GM21447 (cell line): ENCODE data around the gene SNPH.
"Not testable (repeated sequence)": the region's sequence is repeated elsewhere in the genome, so short reads cannot be mapped to it uniquely, and the experiment has no call there.

ENCODE experiments used
- ATAC-seq: cut with Tn5 transposase; IDR thresholded peaks from one replicate; pipeline ENCODE4 v1.9.1; 2021; ENCODE audit not compliant: unreplicated experiment

Gene SNPH, protein sequence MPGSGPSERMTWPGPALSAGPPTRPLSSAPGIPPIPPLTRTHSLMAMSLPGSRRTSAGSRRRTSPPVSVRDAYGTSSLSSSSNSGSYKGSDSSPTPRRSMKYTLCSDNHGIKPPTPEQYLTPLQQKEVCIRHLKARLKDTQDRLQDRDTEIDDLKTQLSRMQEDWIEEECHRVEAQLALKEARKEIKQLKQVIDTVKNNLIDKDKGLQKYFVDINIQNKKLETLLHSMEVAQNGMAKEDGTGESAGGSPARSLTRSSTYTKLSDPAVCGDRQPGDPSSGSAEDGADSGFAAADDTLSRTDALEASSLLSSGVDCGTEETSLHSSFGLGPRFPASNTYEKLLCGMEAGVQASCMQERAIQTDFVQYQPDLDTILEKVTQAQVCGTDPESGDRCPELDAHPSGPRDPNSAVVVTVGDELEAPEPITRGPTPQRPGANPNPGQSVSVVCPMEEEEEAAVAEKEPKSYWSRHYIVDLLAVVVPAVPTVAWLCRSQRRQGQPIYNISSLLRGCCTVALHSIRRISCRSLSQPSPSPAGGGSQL

DNA sequence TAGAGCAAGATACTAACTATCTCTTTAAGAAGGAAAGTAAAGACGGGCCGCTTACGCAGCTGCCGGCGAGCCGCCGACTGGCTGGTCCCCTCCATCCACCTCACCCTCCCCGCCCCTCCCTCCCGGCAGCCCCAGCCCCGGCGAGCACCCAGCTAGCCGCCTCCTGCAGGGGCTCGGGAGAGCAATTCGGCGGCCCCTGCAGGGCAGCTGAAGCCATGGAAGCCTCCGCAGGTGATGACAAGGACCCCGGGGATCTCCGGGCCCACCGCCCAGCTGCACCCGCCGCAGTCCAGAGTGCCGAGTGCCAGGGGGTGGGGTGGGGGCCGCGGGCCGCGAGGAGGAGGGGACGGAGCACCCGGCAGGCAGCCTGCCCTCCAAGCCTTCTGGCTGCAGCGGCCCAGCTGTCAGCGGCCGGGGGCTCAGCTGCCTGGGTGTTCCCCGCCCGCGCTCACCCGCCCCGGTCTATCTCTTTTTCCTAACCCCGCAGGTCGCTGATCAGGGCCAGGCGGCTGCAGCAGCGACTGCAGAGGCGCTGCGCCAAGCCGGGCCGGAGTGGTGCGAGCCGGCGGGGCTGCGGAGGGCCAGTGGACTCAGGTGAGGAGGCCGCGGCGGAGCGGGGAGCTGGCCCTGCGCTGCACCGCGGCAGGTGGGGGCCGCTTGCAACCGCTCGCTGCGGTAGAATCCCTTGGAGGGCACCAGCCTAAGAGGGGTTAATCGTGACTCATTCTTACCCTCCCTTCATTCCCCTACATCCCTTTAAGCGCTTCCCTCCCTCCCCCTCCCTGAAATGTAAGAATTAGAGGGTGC lies at the start of gene SNPH:
Gene SNPH (plus strand): TSS at position 128 of the 807 bp plus-strand sequence. CDS start 29,946 bp downstream, outside the sequence.
- no peak for ATAC-seq

DNA sequence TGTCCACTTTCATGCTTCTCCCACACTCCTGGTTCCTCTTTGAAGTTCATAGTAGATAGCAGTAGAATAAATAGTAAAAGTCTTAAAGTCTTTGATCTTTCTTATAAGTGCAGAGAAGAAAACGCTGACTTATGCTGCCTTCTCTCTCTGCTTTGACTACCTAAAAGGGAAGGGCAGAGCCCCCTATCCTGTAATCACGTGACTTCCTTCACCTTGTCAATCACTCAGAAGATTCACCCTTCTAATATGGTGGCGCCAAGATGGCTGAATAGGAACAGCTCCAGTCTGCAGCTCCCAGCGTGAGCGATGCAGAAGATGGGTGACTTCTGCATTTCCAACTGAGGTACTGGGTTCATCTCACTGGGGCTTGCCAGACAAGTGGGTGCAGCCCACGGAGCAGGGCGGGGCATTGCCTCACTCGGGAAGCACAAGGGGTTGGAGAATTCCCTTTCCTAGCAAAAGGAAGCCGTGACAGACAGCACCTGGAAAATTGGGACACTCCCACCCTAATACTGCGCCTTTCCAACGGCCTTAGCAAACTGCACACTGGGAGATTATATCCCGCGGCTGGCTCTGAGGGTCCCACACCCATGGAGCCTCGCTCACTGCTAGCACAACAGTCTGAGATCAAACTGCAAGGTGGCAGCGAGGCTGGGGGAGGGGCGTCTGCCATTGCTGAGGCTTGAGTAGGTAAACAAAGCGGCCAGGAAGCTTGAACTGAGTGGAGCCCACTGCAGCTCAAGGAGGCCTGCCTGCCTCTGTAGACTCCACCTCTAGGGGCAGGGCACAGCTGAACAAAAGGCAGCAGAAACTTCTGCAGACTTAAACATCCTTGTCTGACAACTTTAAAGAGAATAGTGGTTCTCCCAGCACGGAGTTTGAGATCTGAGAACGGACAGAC lies 49.3 kb upstream of the SNPH start:
- not testable (repeated sequence) for ATAC-seq

DNA sequence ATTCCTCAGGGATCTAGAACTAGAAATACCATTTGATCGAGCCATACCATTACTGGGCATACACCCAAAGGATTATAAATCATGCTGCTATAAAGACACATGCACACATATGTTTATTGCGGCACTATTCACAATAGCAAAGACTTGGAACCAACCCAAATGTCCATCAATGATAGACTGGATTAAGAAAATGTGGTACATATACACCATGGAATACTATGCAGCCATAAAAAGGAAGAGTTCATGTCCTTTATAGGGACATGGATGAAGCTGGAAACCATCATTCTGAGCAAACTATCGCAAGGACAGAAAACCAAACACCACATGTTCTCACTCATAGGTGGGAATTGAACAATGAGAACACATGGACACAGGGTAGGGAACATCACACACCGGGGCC lies 43.3 kb upstream of the SNPH start:
- not testable (repeated sequence) for ATAC-seq

DNA sequence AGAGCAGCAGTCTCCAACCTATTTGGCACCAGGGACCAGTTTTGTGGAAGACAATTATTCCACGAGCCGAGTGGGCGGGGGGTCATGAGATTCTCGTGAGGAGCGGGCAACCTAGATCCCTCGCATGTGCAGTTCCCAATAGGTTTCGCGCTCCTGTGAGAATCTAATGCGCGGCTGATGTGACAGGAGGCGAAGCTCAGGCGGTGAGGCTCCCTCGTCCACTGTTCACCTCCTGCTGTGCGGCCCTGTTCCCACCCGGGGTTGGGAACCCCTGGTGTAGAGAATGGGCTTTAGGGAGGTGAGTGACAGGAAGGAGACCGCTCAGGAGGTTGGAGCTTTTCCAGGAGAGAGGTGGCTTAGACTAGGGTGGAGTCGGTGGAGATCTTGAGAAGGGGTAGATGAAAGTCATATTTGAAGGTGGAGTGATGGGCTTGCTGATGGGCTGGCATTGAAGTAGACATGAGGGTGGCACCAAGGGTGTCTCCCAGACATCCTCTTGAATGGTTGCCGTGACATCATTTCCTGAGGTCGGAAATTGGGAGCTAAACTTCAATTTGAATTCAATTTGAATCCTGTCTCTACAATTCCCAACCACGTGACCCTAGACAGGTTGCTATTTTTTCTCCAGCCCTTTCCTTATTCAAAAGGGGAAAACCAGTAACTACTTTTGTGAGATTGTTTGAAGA lies 41.7 kb upstream of the SNPH start:
- ATAC-seq, result no peak

DNA sequence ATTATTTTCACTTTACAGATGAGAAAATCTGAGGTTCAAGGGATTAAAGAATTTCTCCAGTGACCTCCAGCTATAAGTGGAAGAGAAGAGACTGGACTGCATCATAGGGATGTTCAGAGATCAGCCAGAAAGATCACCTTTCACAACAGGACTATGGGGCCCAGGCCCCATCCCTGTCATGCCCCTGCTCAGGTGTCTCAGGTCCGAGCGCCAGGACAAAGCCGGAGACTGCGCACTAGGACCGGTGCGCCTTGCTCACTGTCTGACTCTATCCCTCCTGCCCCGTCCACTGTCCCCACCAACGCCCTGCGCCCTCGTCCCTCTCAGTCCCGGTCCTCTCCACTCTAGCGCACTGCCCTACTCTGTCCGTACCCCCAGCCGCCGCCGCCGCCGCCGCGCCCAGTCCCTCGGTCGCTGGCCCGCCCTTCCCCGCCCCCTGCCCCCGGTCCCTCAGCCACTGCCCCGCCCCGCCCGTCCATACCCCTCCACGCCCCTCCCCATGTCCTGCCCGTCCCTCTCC lies 40.8 kb upstream of the SNPH start:
- no peak for ATAC-seq

DNA sequence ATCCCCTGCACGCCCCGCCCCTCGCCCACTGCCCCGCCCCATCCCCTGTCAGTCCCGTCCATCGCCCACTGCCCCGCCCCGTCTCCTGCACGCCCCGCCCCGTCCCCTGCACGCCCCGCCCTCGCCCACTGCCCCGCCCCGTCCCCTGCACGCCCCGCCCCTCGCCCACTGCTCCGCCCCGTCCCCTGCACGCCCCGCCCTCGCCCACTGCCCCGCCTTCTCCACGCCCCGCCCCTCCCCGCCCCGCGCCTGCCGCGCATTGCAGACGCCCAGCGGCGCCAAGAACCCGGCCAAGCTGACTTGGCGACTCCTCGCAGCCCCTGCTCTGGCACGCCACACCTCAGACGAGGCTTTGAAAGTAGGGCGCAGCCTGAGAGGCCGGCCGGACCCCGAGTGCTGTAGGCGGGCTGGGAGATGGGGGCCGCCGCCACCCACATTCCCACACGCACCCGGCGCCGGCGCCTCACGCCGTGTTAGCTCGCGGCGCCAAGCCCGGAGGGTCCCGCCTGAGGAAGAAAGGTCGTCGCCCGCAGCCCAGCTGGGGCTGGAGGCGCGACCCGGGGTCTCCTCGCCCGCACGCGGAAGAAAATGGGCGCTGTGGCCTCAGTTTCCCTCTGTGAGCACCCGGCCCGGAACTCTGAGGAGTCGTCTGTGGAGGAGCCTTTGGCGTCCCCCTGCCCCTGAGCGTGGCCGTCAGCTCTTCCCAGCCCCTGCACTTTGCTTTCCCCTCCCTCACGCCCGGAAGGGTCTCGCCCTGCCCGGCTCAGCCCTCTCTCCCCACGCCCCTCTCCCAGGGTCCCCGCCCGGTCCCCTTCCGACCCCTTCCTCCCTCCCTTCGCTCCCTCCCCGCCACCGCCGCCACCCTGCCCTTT lies 40.1 kb upstream of the SNPH start, which contains the start of gene RAD21L1:
Gene RAD21L1 (plus strand): TSS at position 262 of the 872 bp plus-strand sequence. CDS start 2,410 bp downstream, outside the sequence.
- ATAC-seq, result no peak

DNA sequence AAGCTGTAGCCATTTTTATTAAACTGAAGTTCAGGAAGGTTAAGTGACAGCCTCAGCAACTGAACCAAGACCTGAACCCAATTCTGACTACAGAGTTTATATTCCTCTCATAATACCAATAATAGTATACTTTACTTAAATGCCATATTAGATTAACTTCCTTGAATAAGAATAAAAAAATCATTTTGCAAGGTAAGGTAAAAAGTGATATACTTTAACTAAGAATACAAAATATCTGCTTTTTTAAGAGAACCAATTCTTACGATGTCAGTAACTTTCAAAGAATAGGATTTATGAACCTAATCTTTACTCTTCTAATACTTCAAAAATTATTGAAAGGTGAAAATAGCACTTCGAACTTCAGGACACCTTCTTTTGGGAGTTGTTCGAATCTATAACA lies 36.6 kb upstream of the SNPH start:
- no peak for ATAC-seq

DNA sequence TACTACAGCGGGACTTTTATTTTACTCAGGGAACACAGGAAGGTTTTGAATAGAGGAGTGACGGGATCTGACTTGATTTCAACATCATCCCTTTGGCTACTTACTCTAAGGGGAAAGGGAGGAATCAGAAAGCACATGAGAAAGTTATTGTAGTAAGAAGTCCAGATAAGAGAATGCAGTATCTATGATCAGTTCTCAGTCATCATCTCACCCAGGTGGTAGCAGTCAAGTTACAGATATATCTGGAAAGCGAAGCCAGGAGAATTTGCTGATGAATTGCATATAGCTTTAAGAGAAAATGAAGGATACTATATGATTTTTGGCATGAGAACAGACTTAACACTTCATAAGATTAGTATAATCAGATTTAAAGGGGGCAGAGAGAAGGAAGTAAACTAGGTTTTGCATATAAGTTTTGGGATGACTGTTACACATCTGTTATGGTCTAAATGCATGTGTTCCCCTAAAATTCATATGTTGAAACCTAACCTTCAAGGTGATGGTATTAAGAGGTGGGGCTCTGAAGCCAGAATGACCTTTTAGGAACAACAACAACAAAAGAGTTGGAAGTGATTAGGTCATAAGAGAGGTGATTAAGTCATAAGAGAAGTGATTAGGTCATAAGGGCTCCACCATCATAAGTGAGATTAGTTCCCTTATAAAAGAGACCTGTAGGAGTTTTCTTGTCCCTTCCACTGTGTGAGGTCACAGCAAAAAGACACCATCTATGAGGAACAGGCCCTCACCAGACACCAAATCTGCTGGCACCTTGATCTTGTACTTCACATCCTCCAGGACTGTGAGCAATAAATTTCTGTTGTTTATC lies 33.6 kb upstream of the SNPH start:
- ATAC-seq, result no peak

DNA sequence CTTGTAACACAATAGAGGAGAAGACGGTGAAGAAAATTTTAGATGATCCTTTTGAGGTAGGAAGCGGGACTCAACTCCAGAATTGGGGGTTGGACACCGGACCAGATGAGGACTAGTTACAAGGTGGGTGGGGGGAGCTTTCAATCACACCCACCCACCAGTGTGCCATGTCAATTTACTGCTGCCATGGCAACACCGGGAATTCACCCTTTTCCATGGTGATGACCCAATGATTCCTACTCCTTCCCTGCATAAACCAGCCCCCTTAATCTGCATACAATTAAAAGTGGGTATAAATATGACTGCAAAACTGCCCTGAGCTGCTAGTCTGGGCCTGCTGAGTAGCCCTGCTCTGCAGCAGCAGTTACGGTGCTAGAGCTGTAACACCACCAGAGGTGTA lies 25.5 kb upstream of the SNPH start:
- ATAC-seq, result no peak

DNA sequence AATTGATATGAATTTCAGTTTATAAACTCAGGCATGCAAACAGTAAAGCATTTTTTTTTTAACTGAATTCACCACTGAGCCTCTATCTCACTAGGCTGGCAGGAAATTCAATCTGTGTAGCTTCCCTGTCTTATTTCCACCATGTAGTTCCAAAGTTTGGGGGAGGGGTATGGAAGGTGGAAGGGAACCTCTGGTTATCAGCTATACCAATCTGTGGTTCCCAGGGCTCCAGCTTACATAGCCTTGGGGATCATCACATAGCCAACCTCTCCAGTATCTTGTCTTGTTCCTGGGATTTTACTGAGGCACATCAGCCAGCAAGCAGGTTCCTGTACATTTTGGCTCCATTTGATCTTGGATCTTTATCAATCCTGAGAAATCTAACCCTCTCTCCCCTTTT lies 24.6 kb upstream of the SNPH start:
- ATAC-seq, result no peak

DNA sequence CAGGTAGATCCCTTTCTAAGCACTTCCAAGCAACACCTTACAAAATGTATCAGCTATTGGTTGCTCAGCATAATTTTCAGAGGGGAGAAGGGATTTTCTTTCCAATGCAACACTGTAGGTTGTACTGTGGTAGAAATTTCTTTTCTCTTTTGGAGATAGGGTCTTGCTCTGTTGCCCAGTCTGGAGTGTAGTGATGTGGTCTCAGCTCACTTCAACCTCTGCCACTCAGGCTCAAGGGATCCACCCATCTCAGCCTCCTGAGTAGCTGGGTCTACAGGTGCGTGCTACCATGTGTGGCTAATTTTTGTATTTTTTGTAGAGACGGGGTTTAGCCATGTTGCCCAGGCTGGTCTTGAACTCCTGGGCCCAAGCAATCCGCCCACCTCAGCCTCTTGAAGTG lies 24.0 kb upstream of the SNPH start:
- ATAC-seq, result no peak

DNA sequence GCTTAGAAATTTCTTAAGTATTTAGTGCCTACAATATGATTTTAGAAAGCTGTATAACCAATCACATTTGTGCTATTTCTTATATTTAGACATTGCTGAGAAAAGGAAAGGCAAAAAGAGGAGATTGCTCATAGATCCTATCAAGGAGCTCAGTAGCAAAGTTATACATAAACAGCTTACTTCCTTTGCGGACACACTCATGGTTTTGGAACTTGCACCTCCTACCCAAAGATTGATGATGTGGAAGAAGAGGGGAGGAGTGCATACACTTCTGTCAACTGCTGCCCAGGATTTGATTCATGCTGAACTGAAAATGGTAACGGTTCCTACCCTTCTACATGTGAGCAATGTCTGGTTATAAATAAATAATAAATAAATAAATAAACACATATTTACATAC lies 23.6 kb upstream of the SNPH start:
- ATAC-seq, result no peak

DNA sequence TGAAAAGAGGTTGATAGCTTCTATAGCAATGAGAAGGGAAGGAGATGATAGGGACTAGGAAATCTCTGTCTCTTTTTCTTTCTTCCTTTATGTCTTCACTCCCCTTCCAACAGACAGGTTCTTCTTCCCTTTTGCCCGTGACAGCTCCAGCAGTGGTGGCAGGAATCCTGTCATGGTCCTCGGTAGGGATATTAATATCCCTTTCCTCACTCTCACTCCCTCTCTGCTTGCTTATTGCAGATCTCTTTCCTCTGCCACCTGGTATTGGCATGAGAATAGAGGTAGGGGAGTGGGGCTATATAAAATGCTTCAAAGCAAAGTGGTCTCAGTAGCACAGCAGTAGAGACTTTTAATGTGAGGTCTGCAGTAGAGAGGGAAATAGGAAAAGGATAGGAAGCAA lies 20.5 kb upstream of the SNPH start:
- ATAC-seq, result no peak

DNA sequence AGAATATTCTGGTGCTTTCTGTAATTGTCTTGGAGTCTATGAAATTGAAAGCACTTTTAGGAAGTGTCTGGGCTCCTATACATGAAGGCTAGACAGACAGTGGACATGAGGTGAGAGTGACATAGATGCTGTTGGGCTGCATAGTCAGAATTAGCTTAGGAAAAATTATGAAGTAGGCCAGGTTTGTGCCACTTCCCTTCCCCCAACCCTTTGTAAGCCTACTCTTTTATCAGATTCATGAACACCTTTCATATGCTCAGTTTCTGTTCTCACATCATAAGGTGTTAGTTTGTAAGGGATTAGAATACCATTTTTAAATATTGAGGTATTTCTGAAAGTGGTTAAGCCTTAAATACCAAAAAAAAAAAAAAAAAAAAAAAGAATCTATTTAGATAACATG lies 18.4 kb upstream of the SNPH start:
- no peak for ATAC-seq

DNA sequence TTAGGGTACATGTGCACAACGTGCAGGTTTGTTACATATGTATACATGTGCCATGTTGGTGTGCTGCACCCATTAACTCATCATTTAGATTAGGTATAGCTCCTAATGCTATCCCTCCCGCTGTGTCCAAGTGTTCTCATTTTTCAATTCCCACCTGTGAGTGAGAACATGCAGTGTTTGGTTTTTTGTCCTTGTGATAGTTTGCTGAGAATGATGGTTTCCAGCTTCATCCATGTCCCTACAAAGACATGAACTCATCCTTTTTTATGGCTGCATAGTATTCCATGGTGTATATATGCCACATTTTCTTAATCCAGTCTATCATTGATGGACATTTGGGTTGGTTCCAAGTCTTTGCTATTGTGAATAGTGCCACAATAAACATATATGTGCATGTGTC lies 15.8 kb upstream of the SNPH start:
- not testable (repeated sequence) for ATAC-seq

DNA sequence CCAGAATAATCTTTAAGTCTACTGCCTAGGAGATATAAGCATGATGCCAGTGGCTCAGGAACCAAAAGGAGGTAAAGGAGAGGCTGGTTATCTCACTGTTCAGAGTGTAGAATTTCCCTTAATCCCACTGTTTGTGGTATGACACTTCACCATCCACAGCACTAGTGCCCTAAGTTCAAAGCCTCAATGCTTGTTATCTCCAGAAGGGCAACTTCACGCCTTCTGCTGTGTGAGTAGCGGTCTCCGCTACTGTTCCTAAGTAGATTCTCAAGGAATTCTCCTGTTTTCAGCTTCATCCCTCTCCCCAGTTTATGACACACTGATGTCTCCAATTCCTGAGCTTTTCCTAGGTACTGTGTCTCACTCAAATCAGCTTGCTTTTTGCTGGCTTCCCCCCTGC lies 13.7 kb upstream of the SNPH start:
- ATAC-seq, result no peak

DNA sequence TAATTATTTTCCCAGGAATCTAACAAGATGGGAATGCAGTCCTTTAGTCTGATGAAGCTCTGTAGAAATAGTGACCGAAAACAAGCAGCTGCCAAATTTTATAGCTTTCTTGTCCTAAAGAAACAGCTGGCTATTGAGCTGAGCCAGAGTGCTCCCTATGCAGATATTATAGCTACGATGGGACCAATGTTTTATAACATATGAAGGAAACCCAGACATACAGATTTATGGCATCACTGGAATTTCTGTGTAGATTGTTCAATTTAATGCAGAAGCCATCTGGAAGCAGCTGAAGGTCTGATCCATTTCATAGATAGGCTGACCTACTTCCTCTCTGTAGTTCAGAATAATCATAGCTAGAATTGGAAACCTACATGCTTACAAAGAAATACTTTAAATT lies 11.8 kb upstream of the SNPH start:
- ATAC-seq, result no peak

DNA sequence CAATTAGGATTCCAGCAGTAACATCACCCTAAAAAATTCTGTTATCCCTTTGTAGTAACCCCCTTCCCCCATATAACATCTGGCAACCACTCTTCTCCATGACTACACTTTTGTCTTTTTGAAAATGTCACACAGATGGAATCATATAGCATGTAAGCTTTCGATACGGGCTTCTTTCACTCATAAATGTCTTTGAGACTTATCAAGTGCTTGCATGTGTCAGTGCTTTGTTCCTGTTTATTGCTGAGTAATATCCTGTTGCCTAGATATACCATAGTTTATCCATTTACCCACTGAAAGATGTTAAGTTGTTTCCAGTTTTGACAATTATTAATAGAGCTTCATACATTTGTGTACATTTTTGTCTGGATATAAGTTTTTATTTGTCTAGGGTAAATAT lies 10.4 kb upstream of the SNPH start:
- no peak for ATAC-seq
